ENCODE data around the gene PRKN.

Gene PRKN

DNA sequence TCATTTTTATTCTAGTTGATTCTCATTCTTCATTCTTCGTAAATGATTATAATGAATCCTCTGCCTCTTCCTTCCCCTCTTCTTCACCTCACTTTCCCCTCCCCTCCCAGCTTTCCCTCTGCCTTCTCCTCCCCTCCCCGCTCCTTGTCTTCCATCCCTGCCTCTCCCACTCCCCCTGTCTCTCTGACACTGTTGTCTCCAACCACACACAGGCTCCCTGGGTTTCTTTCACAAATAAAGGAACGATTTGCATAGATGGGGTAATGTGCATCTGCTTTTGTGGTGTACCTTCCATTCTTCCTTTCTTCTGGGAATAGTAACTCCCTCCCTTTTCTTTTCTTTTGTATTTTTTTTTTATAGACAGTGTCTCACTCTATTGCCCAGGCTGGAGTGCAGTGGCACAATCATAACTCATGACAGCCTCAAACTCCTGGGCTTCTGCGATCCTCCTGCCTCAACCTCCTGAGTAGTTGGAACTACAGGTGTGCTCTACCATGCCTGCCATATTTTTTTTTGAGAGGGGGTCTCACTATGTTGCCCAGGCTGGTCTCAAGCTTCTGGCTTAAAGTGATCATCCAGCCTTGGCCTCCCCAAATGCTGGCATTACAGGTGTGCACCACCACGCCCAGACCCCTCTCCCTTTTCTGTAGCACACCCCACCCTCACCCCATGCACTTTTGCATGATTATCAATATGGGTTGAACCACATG lies 318.6 kb downstream of the PRKN start:
- CTCF ChIA-PET: no interaction called here
- no peak for TF ChIP-seq GFI1B (tag by site-specific recombination; IDR thresholded peaks at IDR 0.05)
- no peak for TF ChIP-seq ZNF24 (tag by site-specific recombination; IDR thresholded peaks at IDR 0.05)
- no peak for TF ChIP-seq KLF17 (tag by site-specific recombination; IDR thresholded peaks at IDR 0.05)
- no peak for TF ChIP-seq ZNF530 (tag by site-specific recombination; IDR thresholded peaks at IDR 0.05; ENCODE audit: low read depth)
- TF ChIP-seq EGR2 (tag by site-specific recombination; IDR thresholded peaks at IDR 0.05; ENCODE audit: low read depth): no peak
- TF ChIP-seq ZNF701 (tag by site-specific recombination; IDR thresholded peaks at IDR 0.05): no peak
- no peak for TF ChIP-seq TSHZ1 (tag by site-specific recombination; IDR thresholded peaks at IDR 0.05; ENCODE audit: borderline replicate concordance)
- TF ChIP-seq, protein P1, sequence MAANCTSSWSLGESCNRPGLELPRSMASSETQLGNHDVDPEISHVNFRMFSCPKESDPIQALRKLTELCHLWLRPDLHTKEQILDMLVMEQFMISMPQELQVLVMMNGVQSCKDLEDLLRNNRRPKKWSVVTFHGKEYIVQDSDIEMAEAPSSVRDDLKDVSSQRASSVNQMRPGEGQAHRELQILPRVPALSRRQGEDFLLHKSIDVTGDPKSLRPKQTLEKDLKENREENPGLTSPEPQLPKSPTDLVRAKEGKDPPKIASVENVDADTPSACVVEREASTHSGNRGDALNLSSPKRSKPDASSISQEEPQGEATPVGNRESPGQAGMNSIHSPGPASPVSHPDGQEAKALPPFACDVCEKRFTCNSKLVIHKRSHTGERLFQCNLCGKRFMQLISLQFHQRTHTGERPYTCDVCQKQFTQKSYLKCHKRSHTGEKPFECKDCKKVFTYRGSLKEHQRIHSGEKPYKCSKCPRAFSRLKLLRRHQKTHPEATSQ (tag by site-specific recombination; IDR thresholded peaks at IDR 0.05): no peak
- TF ChIP-seq ZNF239 (tag by site-specific recombination; IDR thresholded peaks at IDR 0.05): no peak
- no peak for TF ChIP-seq OVOL3 (tag by site-specific recombination; IDR thresholded peaks at IDR 0.05)
- no peak for TF ChIP-seq RBAK (tag by site-specific recombination; IDR thresholded peaks at IDR 0.05)
- TF ChIP-seq SETDB1 (IDR thresholded peaks at IDR 0.05; ENCODE audit: insufficient read length, low read length): no peak
- TF ChIP-seq, protein P2, sequence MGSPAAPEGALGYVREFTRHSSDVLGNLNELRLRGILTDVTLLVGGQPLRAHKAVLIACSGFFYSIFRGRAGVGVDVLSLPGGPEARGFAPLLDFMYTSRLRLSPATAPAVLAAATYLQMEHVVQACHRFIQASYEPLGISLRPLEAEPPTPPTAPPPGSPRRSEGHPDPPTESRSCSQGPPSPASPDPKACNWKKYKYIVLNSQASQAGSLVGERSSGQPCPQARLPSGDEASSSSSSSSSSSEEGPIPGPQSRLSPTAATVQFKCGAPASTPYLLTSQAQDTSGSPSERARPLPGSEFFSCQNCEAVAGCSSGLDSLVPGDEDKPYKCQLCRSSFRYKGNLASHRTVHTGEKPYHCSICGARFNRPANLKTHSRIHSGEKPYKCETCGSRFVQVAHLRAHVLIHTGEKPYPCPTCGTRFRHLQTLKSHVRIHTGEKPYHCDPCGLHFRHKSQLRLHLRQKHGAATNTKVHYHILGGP (tag by site-specific recombination; IDR thresholded peaks at IDR 0.05): no peak
- TF ChIP-seq ZNF112 (tag by site-specific recombination; IDR thresholded peaks at IDR 0.05): no peak
- no peak for TF ChIP-seq GLIS1 (tag by site-specific recombination; IDR thresholded peaks at IDR 0.05)
- no peak for TF ChIP-seq ZNF2 (tag by site-specific recombination; IDR thresholded peaks at IDR 0.05)
- H3K4me3 ChIP-seq (ENCODE audit: low read depth, low read length): no peak overlapping the region
- H3K9me3 ChIP-seq (ENCODE audit: control insufficient read depth, insufficient read depth, low read depth, low read length): no peaks in the 10 kb centered on the region
- POLR2A ChIA-PET: no interaction called here
- H3K36me3 ChIP-seq (ENCODE audit: control insufficient read depth in 2 of 2, insufficient read depth in 1 of 2, low read length in 2 of 2): no peaks in the 10 kb centered on the region
- H3K27ac ChIP-seq (ENCODE audit: extremely low read depth, low read depth, low read length): no peak overlapping the region
- H3K4me1 ChIP-seq (ENCODE audit: control insufficient read depth, insufficient read depth, low read length): no peaks in the 10 kb centered on the region

GRCh38 chr6:162404951-162405350 lies 322.6 kb downstream of the PRKN start:
- Histone ChIP-seq H3K4me3 (ENCODE audit: low read depth, low read length) (no peak overlapping the region), H3K4me1 (ENCODE audit: control insufficient read depth, insufficient read depth, low read length) (no peaks in the 10 kb centered on the region), H3K27ac (ENCODE audit: extremely low read depth, low read depth, low read length) (no peak overlapping the region), H3K36me3 (ENCODE audit: control insufficient read depth in 2 of 2, insufficient read depth in 1 of 2, low read length in 2 of 2) (no peaks in the 10 kb centered on the region), H3K9me3 (ENCODE audit: control insufficient read depth, insufficient read depth, low read depth, low read length) (no peaks in the 10 kb centered on the region)
- ChIA-PET POLR2A (no interaction called here), CTCF (no interaction called here)
- TF ChIP-seq ZNF747 (tag by site-specific recombination; IDR thresholded peaks at IDR 0.05) (no peak), PRDM2 (tag by site-specific recombination; IDR thresholded peaks at IDR 0.05; ENCODE audit: borderline replicate concordance) (no peak), ZBTB21 (tag by site-specific recombination; IDR thresholded peaks at IDR 0.05) (no peak), KLF7 (tag by site-specific recombination; IDR thresholded peaks at IDR 0.05; ENCODE audit: borderline replicate concordance) (no peak), ZNF366 (tag by site-specific recombination; conservative IDR thresholded peaks at IDR 0.05) (no peak), ZNF585B (tag by site-specific recombination; IDR thresholded peaks at IDR 0.05) (no peak), ZNF624 (tag by site-specific recombination; IDR thresholded peaks at IDR 0.05) (no peak)
